Fibroblast of skin of right quadriceps (primary cell): ENCODE results near the gene AUTS2.
A peak's percentile ranks its signal among the peaks of the same experiment; 100 is the strongest.
"Not testable (repeated sequence)": the region's sequence is repeated elsewhere in the genome, so short reads cannot be mapped to it uniquely, and the experiment has no call there.

Experiments
- DNase-seq: peaks from one replicate; pipeline ENCODE4 v3.0.0-alpha.2; 2013

The AUTS2 gene

GRCh38 chr7:70340236-70340635, 742.0 kb downstream of the AUTS2 start:
- DNase-seq = no peak

- DNase-seq = no peak
Observed at GRCh38 chr7:70341446-70341845, 743.2 kb downstream of the AUTS2 start.

GRCh38 chr7:70343519-70343918, 745.2 kb downstream of the AUTS2 start:
- DNase-seq = no peak

- DNase-seq = no peak
Observed at GRCh38 chr7:70344726-70345125, 746.5 kb downstream of the AUTS2 start.

GRCh38 chr7:70346844-70347462, 748.7 kb downstream of the AUTS2 start:
- no peak for DNase-seq

GRCh38 chr7:70347463-70348254, 749.4 kb downstream of the AUTS2 start:
- no peak for DNase-seq

GRCh38 chr7:70349031-70349430, 750.8 kb downstream of the AUTS2 start:
- DNase-seq = no peak

- DNase-seq = no peak
Observed at GRCh38 chr7:70349819-70350218, 751.5 kb downstream of the AUTS2 start.

GRCh38 chr7:70352088-70352487, 753.8 kb downstream of the AUTS2 start:
- no peak for DNase-seq

GRCh38 chr7:70352906-70353305, 754.6 kb downstream of the AUTS2 start:
- DNase-seq = no peak

- peak; percentile 53 for DNase-seq
Observed at GRCh38 chr7:70353330-70353945, 755.2 kb downstream of the AUTS2 start.

GRCh38 chr7:70353946-70354335, 755.7 kb downstream of the AUTS2 start:
- no peak for DNase-seq

GRCh38 chr7:70354409-70355169, 756.3 kb downstream of the AUTS2 start:
- peak; percentile 22 for DNase-seq

- no peak for DNase-seq
Observed at GRCh38 chr7:70355198-70356020, 757.1 kb downstream of the AUTS2 start.

- DNase-seq = peak; percentile 23
Observed at GRCh38 chr7:70356085-70356786, 758.0 kb downstream of the AUTS2 start.

GRCh38 chr7:70356787-70357328, 758.6 kb downstream of the AUTS2 start:
- peak; percentile 24 for DNase-seq

GRCh38 chr7:70360557-70360956, 762.3 kb downstream of the AUTS2 start:
- no peak for DNase-seq

GRCh38 chr7:70361821-70362220, 763.5 kb downstream of the AUTS2 start:
- no peak for DNase-seq

GRCh38 chr7:70364393-70364792, 766.1 kb downstream of the AUTS2 start:
- not testable (repeated sequence) for DNase-seq

GRCh38 chr7:70371652-70372051, 773.4 kb downstream of the AUTS2 start:
- DNase-seq = no peak

GRCh38 chr7:70372768-70373515, 774.7 kb downstream of the AUTS2 start:
- DNase-seq = no peak
